GM18499 (cell line): ENCODE results near the gene APOBEC3F.

Source experiments
- ATAC-seq: cut with Tn5 transposase; IDR thresholded peaks from one replicate; pipeline ENCODE4 v1.9.1; 2021; ENCODE audit warnings: moderate number of reproducible peaks; ENCODE audit not compliant: insufficient read depth, unreplicated experiment

The APOBEC3F gene

DNA sequence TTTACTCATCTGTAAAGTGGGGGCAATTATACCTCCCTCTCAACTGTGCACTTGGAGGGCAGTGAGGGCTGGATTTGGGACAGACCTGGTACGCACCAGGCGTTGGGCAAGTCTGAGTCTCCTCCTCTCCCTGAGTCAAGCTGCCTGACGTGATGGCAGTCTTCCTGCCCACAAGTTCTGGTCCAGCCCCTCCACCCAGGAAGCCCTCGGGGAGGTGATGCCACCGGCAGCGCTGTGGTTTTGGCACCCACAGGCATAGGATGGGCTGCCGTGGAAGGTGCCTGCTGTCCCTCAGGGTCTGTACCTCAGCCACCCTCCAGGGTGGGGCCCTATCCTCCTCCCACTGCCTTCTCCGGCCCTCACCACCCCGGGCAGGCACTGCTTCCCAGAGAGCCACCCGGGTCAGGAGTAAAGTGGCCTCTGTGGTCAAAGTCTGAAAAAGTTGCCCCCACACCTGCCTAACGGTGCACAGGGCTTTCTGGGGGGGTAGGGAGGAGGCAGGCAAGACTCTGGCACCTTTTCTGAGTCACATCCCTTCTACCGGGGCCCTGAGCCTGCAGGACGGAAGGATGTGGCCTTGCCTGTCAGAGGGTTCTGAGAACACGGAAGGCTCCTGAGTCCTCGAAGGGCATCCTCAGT lies 49.9 kb downstream of the APOBEC3F start:
- no peak for ATAC-seq

DNA sequence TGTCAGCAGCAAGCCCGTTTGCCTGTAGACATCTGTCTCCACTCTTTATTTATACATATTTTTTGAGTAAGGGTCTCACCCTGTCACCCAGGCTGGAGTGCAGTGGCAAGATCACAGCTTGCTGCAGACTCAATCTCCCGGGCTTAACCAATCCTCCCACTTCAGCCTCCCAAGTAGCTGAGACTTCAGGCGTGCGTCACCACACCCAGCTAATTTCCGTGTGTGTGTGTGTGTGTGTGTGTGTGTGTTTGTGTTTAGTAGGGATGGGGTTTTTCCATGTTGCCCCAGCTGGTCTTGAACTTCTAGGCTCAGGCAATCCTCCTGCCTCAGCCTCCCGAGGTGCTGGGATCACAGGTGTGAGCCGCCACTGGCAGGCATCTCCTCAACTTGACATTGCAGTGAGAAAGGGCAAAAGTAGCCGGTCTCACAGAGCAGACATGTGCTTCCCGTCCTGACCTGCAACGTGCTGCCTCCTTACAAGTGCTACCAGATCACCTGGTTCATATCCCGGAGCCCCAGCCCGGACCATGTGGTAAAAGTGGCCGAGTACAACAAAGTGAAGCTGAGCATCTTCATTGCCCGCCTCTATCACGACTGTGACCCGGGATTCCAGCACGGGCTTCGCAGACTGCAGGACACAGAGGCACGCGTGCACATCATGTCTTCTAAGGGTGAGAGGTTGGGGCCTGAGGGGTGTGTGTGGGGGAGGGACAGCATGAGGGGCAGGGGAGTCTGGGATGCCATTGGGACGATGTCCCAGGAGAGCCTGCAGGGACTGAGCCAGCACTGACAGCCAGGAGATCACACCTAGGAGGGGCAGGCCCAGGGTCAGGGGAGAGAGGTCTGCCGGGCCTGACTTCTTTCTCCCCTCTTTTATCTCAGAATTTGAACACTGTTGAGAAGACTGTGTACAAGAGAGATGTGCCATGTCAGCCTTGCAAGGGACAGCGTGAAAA lies 50.7 kb downstream of the APOBEC3F start:
- ATAC-seq, result no peak

DNA sequence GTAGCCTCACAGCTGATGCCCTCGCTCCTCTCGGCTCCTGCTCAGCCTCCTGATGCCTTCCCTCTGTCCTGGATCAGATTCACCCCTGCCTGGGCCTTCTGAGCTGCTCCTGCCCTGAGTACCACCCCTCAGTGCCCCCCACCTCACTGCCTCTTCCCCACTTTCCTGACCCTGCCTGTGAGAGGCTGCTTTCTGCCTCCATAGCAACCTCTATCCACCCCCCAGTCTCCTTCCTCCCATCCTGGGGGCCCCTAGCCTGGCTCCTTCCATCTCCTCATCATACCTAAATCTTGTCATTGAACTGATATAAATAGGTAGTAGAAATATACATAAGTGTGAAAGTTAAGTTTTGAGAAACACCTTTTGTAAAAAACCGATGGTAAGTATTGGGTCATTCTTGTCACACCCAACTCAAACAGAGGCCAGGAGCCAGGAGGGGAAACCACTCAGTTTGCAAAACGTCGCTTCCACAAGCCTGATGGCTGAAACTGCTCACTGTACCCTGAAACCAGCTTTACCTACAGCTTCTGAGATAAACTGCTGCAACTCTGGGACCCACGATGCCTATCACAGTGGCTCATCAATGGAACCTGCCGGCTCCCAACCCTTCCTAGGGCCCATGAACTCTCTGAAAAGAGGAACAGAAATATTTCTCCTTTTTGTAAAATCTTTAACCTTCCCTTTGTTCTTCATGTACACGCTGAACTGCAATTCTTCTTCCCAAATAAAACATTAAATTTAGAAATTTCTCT lies 51.6 kb downstream of the APOBEC3F start:
- no peak for ATAC-seq

DNA sequence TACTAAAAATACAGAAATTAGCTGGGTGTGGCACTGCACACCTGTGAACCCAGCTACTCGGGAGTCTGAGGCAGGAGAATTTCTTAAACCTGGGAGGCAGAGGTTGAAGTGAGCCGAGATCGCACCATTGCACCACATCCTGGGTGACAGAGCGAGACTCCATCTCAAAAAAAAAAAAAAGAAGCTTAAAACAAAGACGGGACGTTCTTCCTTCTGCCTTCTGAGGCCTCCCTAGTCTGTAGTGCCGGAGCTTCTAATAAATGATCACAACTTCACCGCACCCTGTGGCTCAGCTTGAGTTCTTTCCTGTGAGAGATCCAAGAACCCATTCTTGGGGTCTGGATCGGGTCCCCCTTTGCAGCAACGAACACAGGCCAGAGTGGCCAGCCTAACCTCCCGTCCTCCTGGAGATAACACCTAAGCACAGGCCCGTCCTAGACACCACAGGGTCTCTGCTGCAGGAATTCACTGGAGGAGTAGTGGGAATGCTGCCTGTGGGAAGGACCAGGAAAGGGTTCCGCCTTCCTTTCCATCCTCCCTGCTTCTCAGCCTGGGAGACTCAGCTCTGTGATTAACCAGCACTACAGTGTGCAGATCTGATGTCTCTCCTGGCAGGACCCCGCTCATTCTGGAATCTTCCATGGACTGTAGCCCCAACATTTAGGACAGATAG lies 54.2 kb downstream of the APOBEC3F start:
- ATAC-seq, result no peak

DNA sequence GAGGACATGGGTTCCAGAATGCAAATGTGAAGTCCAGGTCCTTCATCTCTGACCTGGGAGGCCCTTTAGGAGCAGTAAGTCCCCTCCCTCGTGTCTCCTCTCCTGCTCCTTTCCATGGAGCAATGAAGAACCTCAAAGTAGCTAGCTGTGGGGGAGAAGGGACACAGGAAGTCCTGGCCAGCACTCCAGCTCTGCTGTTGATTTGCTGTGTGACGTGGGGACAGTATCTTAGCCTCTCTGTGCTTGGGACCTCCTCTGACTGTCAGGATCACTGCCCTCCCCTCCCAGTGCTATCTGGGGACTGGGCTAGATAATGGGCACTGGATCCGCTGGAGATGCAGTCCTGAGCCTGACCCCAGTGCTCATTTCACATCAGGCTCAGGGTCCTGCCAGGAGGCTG lies 55.3 kb downstream of the APOBEC3F start:
- no peak for ATAC-seq

DNA sequence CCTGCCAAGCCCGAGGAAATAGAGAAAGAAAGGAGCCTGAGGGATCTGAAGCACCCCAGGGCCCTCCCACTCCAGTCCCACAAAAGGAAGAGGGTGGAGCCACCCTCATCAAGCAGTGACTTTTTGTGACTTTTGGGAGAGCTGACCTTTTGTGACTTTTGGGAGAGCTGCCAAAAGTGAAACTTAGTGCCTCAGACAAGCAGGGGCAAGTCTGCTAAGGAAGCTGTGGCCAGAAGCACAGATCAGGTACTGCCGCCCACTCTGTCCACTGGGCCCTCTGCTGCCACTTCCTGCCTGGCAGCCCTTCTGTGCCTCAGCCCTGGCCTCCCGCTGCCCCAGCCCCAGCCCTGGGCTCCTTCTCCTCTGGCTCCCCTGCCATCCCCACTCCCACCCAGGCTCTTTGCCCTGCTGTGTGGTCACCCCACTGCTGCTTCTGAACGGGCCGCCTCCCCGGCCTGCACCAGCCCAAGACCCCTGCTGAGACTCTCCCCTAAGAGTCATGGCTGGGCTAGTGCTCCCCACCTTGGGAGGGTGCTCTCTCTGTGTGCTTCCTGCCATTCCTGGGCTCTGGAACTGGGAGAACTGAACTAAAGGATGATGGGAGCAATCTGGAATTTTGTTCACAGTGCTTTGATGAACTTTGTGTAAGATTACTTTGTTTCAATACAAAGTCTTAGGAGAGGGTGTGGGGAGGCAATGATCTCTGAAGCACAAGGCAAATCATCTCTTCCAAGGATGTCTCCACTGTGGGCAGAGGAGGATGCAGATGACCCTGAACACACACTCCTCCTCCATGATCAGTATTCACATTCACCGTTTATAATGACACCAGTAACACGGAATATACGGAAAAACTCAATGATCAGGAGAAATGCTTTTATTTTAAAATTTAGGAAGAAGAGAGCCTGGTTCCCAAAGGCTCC lies 56.7 kb downstream of the APOBEC3F start, which contains the start of gene APOBEC3H:
APOBEC3H (plus strand) TSS at position 147 of the 923 bp plus-strand sequence. CDS start 3,035 bp downstream, outside the sequence.
- ATAC-seq, result no peak

DNA sequence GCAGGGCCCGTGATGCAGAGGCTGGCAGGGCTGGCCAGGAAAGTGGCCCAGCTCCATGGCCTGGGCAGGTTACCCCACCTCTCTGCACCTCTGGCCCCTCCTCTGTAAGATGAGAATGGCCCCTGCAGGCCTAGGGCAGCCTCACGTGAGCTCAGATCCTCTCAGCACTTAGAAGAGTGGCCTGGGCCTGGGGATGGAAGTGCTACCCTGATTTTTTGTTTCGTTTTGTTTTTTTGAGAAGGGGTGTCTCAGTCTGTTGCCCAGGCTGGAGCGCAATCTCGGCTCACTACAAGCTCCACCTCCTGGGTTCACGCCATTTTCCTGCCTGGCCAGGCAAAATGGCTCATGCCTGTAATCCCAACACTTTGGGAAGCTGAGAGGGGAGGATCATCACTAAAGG lies 57.4 kb downstream of the APOBEC3F start:
- ATAC-seq, result no peak

DNA sequence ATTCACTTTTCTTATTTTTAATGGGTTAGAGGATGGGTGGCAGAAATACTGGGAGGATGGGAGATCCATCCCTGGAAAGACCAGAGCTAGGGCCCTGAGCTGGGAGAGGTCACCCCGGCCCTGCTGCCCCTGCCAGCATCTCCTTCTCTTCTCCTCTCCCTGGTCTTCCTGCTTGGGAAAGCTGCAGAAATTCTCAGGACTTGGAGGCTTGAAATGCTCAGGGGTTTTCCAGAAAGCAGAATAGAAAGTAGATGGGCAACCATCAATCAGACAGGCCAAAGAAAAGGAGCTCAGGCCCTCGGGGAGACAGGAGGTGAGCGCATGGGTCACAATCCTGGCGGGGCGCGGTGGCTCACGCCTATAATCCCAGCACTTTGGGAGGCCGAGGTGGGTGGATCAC lies 57.9 kb downstream of the APOBEC3F start:
- no peak for ATAC-seq

DNA sequence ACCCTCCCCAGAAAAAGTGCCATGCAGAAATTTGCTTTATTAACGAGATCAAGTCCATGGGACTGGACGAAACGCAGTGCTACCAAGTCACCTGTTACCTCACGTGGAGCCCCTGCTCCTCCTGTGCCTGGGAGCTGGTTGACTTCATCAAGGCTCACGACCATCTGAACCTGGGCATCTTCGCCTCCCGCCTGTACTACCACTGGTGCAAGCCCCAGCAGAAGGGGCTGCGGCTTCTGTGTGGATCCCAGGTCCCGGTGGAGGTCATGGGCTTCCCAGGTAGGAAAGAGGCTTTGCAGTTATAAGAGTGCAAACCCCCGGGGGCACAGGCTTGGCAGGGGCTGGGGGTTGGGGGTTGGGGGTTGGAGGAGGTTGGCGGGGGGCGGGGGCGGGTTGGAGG lies 60.6 kb downstream of the APOBEC3F start:
- no peak for ATAC-seq

DNA sequence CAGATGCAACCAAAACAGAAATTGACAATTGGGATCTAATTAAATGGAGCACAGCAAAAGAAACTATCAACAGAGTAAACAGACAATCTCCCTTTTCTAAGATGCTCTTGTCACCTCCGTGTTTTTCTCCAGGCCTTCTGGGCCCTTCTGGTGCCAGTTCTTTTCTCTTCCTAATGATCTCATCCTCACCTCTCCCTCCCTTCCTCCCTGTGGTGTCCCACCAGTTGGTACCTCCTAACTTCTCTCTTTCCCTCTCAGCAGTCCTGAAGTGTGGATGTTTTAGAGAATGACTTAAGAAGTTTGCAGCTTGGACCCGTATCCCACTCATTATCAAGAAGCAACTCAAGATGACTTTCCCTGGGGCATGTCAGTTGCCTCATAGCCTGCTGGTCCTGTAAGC lies 62.8 kb downstream of the APOBEC3F start:
- ATAC-seq, result no peak
